Transverse colon (tissue), 4 donors: ENCODE measurements around the gene INSRR. TPM values are rescaled to one million over a fixed set of nuclear protein-coding genes. Genes with fewer than 3 reads are reported as not detected.

Experiments used
- DNase-seq: peaks from one replicate; pipeline ENCODE4 v3.0.0-alpha.2; 2019
- H3K27ac ChIP-seq, 4 donors: fragments of 200-600 bp; sonication (generic); 2 replicates each; pipeline ENCODE4 v1.5.1; 2016 to 2018; ENCODE audit warnings: inconsistent platforms in 4 of 4
- H3K27me3 ChIP-seq: fragments of 200-600 bp; sonication (generic); 2 replicates; pipeline ENCODE4 v1.5.1; 2017; ENCODE audit warnings: inconsistent platforms
- H3K36me3 ChIP-seq, 4 donors: fragments of 200-600 bp; sonication (generic); 2 replicates each; pipeline ENCODE4 v1.5.1; 2017 to 2019; ENCODE audit warnings: inconsistent platforms in 4 of 4
- H3K4me1 ChIP-seq, 4 donors: fragments of 200-600 bp; sonication (generic); 2 replicates each; pipeline ENCODE4 v1.5.1; 2017 to 2020; ENCODE audit warnings: inconsistent platforms in 4 of 4
- H3K4me3 ChIP-seq, 4 donors: fragments of 200-600 bp; sonication (generic); 1 replicate in 1 of 4; 2 replicates in 3 of 4; pipeline versions ENCODE4 v1.5.1 to v1.6.1; 2017 to 2019; ENCODE audit warnings: inconsistent platforms in 4 of 4
- H3K9me3 ChIP-seq, 2 donors: fragments of 200-600 bp; sonication (generic); 2 replicates each; pipeline ENCODE4 v1.5.1; 2017 to 2019; ENCODE audit warnings: inconsistent platforms in 2 of 2
- CTCF ChIP-seq, 5 experiments: fragments of 200-600 bp in 3 of 5; fragments of 450-650 bp in 2 of 5; sonication (generic) in 3 of 5; IDR thresholded peaks; 1 replicate in 2 of 5; 2 replicates in 3 of 5; pipeline ENCODE4 v1.5.1; 2016 to 2017; ENCODE audit warnings: antibody characterized with exemption in 5 of 5, inconsistent platforms in 3 of 5, mild to moderate bottlenecking in 2 of 5, moderate library complexity in 1 of 5
- EP300 ChIP-seq: sonication (generic); formaldehyde crosslinking; IDR thresholded peaks from one replicate; pipeline ENCODE4 v1.6.1; 2017; ENCODE audit warnings: antibody characterized with exemption, low read depth
- POLR2A ChIP-seq: fragments of 450-650 bp; IDR thresholded peaks from one replicate; pipeline ENCODE4 v1.6.1; 2016; ENCODE audit warnings: antibody characterized with exemption, mild to moderate bottlenecking, moderate library complexity
- POLR2AphosphoS5 ChIP-seq, 3 donors: sonication (generic); formaldehyde crosslinking; IDR thresholded peaks; one replicate each; pipeline ENCODE4 v1.6.1; 2016; ENCODE audit warnings: antibody characterized with exemption in 3 of 3
- WGBS, 2 donors: methylation state at CpG; one replicate each; pipeline ENCODE4 v1.1.5; 2018; ENCODE audit warnings: low coverage in 1 of 2; 5-methylcytosine and 5-hydroxymethylcytosine counted together
- in situ Hi-C, 4 donors: fragments of 200-750 bp; cut with MboI; loops; one replicate each; pipeline versions ENCODE4 v1.15.0 to v1.15.1; 2017; ENCODE audit warnings: low sequenced_read_pairs in 3 of 4, low pct_ligation_motif_present in 1 of 4, low pct_unique_long_range_greater_than_20kb in 1 of 4
- intact Hi-C: fragments of 100-400 bp; cut with DNase I; formaldehyde crosslinking; loops from one replicate; pipeline ENCODE4 v1.15.1; 2023; ENCODE audit warnings: low total_unique reads
- total RNA-seq, 4 donors: library from RNA; depleted of rRNA; stranded (reverse); fragments of >200 nt; gene quantifications; one replicate each; pipeline ENCODE4 v1.1.0, GENCODE V29; 2016

Gene INSRR
- total RNA-seq, 4 donors from 2014 or later: not detected

DNA sequence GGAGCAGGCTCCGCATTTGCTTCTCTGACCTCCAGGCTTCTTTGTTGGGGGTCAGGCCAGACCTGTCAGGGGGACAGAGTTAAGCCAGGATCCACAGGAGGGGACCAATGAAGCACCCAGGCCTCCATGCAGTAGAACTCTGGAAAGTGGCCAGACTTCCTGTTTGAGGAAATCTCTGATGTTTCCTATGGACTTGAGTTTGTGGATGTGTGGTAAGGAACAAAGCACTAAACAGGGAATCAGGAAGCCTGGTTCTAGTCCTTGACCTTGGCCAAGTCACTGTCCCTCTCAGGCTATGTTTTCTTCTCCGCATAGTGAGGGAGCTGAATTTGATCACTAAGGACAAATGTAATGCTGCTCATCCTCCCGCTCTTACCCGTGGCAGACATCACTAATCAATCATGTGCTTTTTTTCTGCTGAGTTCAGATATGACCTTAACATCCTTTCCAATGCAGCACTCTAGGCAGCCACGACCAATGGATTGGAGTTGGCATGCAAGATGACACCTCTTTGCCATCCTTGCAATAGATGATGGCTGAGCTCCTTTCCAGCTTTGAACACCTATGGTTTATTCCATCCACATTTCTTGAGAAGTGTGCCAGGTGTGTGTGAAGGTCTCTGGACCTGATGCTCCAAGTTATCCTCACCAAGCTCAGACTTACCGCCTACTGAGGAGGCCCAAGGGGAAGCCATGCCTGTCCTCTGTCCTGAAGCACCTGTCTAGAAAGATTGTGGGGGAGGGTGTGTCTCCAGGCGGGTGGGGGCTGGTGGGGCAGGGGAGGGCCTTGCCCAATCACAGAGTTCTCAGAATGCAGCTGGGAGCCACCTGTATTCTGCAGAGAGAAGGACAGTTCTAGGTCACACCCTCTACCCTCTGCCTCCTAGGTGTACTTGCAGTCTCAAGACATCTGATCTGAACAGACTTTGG is 52.1 kb downstream of the INSRR start:
- Histone ChIP-seq H3K27me3 (no peaks in the 10 kb centered on the region), H3K4me1 (peaks cover 5 to 28% (median 8%) of the 10 kb centered on the region in 4 donors), H3K9me3 (no peaks in the 10 kb centered on the region), H3K4me3 (no peak overlapping the region), H3K36me3 (no peaks in the 10 kb centered on the region), H3K27ac (peak overlapping the region in 3 of 4 donors; percentile 10 to 37 (median 17))
- intact Hi-C loops (no loop called here), in situ Hi-C loops (no loop called here)
- WGBS, 2 donors: 82 to 83% methylated on average over 4 to 7 of the region's 7 CpGs
- TF ChIP-seq POLR2A (no peak), CTCF (IDR thresholded peaks at IDR 0.05) (no peak), POLR2AphosphoS5 (IDR thresholded peaks at IDR 0.05) (no peak), EP300 (no peak)
- DNase-seq: no peak

DNA sequence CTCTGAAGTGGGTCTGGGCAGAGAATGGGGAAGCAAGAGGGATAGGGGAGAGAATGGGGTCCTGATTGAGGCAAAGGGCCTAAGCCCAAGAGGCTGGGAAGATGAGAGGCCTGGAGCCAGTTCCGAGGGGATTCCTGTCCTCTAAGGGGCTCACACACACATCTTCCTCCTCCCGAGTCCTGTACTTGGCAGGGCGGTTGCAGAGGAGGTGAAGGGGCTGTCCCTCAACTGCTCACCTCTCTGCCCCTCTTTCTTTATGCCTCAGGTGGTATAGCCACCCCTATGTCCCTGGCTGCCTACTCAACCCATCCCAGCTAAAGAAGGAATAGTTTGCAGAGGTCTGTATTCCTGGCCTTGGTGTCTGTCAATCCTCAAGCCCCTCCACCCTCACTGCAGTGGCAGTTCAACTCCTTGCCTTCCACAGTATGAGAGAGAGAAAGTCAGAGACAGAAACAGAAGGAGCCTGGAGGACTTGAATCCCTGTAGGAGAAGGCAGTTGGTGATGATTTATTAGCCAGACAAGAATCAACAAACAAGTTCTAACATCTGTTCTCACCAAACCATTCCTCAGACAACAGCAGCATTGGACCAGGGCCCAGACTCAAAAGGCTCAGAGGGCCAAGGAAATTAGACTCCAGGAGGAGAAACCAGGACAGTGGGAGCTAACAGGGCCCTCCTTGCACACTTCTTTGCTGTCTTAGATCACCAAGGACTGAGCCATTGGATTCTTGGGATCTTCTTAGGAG is 53.0 kb downstream of the INSRR start:
- H3K36me3 ChIP-seq: peaks cover 0 to 6% (median under 1%) of the 10 kb centered on the region in 4 donors
- TF ChIP-seq POLR2AphosphoS5 (IDR thresholded peaks at IDR 0.05): no peak
- no peak for TF ChIP-seq CTCF (IDR thresholded peaks at IDR 0.05)
- TF ChIP-seq EP300: no peak
- intact Hi-C loops (no loop called here), in situ Hi-C loops (no loop called here)
- 66 to 92% methylated on average over 3 of the region's 3 CpGs for WGBS, 2 donors
- H3K4me3 ChIP-seq: no peak overlapping the region
- peak; percentile 31 for DNase-seq
- peak overlapping the region in 3 of 4 donors; percentile 10 to 37 (median 17) for H3K27ac ChIP-seq
- H3K4me1 ChIP-seq: peaks cover 5 to 28% (median 8%) of the 10 kb centered on the region in 4 donors
- H3K27me3 ChIP-seq: no peaks in the 10 kb centered on the region
- H3K9me3 ChIP-seq: no peaks in the 10 kb centered on the region

GRCh38 chr1:156804572-156805243 is 54.2 kb downstream of the INSRR start:
- Histone ChIP-seq H3K27me3 (no peaks in the 10 kb centered on the region), H3K36me3 (peaks cover 0 to 19% (median 5%) of the 10 kb centered on the region in 4 donors), H3K4me3 (no peak overlapping the region), H3K9me3 (no peaks in the 10 kb centered on the region), H3K4me1 (peaks cover 5 to 28% (median 8%) of the 10 kb centered on the region in 4 donors), H3K27ac (no peak overlapping the region)
- WGBS, 2 donors: 50 to 69% methylated on average over 1 to 6 of the region's 6 CpGs
- DNase-seq: no peak
- in situ Hi-C loops: no loop called here
- intact Hi-C loops: no loop called here
- TF ChIP-seq POLR2AphosphoS5 (IDR thresholded peaks at IDR 0.05): no peak
- TF ChIP-seq POLR2A: no peak
- no peak for TF ChIP-seq CTCF (IDR thresholded peaks at IDR 0.05)
- no peak for TF ChIP-seq EP300

DNA sequence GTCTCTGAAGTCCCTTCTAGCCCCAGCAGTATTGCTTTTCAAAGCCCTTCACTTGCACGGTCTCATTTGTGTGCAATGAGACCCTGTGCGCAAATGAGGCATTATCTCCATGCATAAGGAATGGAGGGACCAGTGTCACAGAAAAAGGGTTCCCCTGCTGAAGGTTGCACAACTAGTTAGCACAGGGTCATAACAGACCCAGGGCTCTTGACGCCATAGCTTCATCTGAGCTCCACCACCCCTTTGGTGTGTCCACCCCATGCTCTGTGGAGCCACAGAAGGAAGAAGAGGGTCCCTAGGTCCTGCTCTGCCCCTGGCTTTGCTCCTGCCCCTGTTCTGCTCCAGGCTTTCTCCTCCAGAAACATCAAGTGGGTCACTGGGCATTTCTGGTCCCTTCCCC is 54.9 kb downstream of the INSRR start:
- peaks cover 5 to 28% (median 8%) of the 10 kb centered on the region in 4 donors for H3K4me1 ChIP-seq
- H3K27ac ChIP-seq: no peak overlapping the region
- no peak for TF ChIP-seq POLR2A
- no peak for TF ChIP-seq POLR2AphosphoS5 (IDR thresholded peaks at IDR 0.05)
- TF ChIP-seq CTCF (IDR thresholded peaks at IDR 0.05): no peak
- TF ChIP-seq EP300: no peak
- in situ Hi-C loops (no loop called here), intact Hi-C loops (no loop called here)
- H3K4me3 ChIP-seq: no peak overlapping the region
- H3K36me3 ChIP-seq: peaks cover 0 to 25% (median 9%) of the 10 kb centered on the region in 4 donors
- WGBS, 2 donors: 62% methylated on average over 3 of the region's 3 CpGs; no CpG with 5 or more reads in 1 of the 2 donors
- H3K9me3 ChIP-seq: no peaks in the 10 kb centered on the region
- no peak for DNase-seq
- no peaks in the 10 kb centered on the region for H3K27me3 ChIP-seq
